Liver (tissue), 3 donors: ENCODE results near the gene FREY1.

Experiments used
- GABPA ChIP-seq, 2 donors: IDR thresholded peaks in 1 of 2; conservative IDR thresholded peaks in 1 of 2; 2 replicates each; pipeline ENCODE4 v1.6.1; 2016; ENCODE audit warnings: antibody characterized with exemption in 2 of 2, mild to moderate bottlenecking in 1 of 2, moderate library complexity in 1 of 2
- TF ChIP-seq, protein P1 (sequence below): fragments of 150-350 bp; IDR thresholded peaks from 2 replicates; pipeline ENCODE4 v1.5.1; 2017; ENCODE audit warnings: improper control_type of control experiment, low read depth, low read length; ENCODE audit not compliant: missing input control
- TF ChIP-seq, protein P2 (sequence below): IDR thresholded peaks from 2 replicates; pipeline ENCODE4 v1.6.1; 2016; ENCODE audit warnings: antibody characterized with exemption
- TF ChIP-seq, protein P3 (sequence below): IDR thresholded peaks from 2 replicates; pipeline ENCODE4 v1.6.1; 2016; ENCODE audit warnings: antibody characterized with exemption
- donor health status: healthy.
- donor health status: healthy.

DNA sequence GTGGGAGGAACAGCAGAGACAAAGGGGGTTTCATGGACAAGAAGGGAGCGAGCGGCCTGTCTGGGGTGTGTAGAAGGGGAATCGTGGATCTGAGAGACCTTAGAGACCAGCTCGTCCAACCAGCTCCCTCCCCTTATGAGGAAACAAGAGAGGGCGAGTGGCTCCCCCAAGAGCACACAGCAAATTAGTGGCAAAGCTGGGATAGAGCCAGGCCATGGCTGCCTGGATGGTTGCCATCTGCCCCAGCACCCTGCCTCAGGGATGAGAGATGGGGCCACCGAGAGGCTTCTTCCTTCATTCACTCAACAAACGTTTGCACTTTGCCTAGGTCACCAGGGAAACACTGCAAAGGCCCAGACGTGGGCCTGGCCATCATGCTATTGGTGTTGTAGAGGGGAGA lies 17.5 kb downstream of the FREY1 start:
- TF ChIP-seq, protein P1, sequence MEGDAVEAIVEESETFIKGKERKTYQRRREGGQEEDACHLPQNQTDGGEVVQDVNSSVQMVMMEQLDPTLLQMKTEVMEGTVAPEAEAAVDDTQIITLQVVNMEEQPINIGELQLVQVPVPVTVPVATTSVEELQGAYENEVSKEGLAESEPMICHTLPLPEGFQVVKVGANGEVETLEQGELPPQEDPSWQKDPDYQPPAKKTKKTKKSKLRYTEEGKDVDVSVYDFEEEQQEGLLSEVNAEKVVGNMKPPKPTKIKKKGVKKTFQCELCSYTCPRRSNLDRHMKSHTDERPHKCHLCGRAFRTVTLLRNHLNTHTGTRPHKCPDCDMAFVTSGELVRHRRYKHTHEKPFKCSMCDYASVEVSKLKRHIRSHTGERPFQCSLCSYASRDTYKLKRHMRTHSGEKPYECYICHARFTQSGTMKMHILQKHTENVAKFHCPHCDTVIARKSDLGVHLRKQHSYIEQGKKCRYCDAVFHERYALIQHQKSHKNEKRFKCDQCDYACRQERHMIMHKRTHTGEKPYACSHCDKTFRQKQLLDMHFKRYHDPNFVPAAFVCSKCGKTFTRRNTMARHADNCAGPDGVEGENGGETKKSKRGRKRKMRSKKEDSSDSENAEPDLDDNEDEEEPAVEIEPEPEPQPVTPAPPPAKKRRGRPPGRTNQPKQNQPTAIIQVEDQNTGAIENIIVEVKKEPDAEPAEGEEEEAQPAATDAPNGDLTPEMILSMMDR: no peak
- TF ChIP-seq, protein P2, sequence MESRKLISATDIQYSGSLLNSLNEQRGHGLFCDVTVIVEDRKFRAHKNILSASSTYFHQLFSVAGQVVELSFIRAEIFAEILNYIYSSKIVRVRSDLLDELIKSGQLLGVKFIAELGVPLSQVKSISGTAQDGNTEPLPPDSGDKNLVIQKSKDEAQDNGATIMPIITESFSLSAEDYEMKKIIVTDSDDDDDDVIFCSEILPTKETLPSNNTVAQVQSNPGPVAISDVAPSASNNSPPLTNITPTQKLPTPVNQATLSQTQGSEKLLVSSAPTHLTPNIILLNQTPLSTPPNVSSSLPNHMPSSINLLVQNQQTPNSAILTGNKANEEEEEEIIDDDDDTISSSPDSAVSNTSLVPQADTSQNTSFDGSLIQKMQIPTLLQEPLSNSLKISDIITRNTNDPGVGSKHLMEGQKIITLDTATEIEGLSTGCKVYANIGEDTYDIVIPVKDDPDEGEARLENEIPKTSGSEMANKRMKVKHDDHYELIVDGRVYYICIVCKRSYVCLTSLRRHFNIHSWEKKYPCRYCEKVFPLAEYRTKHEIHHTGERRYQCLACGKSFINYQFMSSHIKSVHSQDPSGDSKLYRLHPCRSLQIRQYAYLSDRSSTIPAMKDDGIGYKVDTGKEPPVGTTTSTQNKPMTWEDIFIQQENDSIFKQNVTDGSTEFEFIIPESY: no peak
- TF ChIP-seq, protein P3, sequence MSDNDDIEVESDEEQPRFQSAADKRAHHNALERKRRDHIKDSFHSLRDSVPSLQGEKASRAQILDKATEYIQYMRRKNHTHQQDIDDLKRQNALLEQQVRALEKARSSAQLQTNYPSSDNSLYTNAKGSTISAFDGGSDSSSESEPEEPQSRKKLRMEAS: no peak
- no peak for TF ChIP-seq GABPA (IDR thresholded peaks at IDR 0.05 in 1 of 2, conservative IDR thresholded peaks at IDR 0.05 in 1 of 2)
